Small intestine (tissue), 7 donors: Measurements from ENCODE around the gene RAB6A. TPM values are rescaled to one million over a fixed set of nuclear protein-coding genes. Genes with fewer than 3 reads are reported as not detected.
"Not testable (repeated sequence)": the region's sequence is repeated elsewhere in the genome, so short reads cannot be mapped to it uniquely, and the experiment has no call there.

Experiments
- DNase-seq, 2 donors: peaks; one replicate each; pipeline versions ENCODE4 v3.0.0 to v3.0.0-alpha.2; 2013
- FAIRE-seq: peaks from 2 replicates; lab custom pipeline; 2012; peaks lifted over from hg19 to GRCh38; lab: Jason Lieb, UNC
- H3K27ac ChIP-seq, 3 donors: one replicate each; pipeline ENCODE4 v1.5.1; 2013; ENCODE audit warnings: low read length in 2 of 3, mild to moderate bottlenecking in 2 of 3, control low read depth in 1 of 3, inconsistent platforms in 1 of 3, low read depth in 1 of 3, moderate library complexity in 1 of 3
- H3K27me3 ChIP-seq, 3 donors: one replicate each; pipeline ENCODE4 v1.6.1; 2013; ENCODE audit warnings: low read length in 3 of 3, inconsistent platforms in 1 of 3; ENCODE audit not compliant: control insufficient read depth in 3 of 3, insufficient read depth in 3 of 3
- H3K36me3 ChIP-seq, 3 donors: one replicate each; pipeline ENCODE4 v1.6.1; 2013; ENCODE audit warnings: low read length in 3 of 3, inconsistent platforms in 1 of 3, low read depth in 1 of 3, mild to moderate bottlenecking in 1 of 3, moderate library complexity in 1 of 3; ENCODE audit not compliant: control insufficient read depth in 3 of 3, insufficient read depth in 2 of 3
- H3K4me1 ChIP-seq, 3 donors: one replicate each; pipeline ENCODE4 v1.6.1; 2013; ENCODE audit warnings: low read length in 2 of 3, inconsistent platforms in 1 of 3, low read depth in 1 of 3, mild to moderate bottlenecking in 1 of 3, moderate library complexity in 1 of 3; ENCODE audit not compliant: control insufficient read depth in 3 of 3, insufficient read depth in 2 of 3
- H3K4me3 ChIP-seq, 3 donors: one replicate each; pipeline ENCODE4 v1.5.1; 2013; ENCODE audit warnings: low read length in 3 of 3, control low read depth in 1 of 3, inconsistent platforms in 1 of 3, low read depth in 1 of 3, mild to moderate bottlenecking in 1 of 3, moderate library complexity in 1 of 3
- H3K9me3 ChIP-seq, 2 donors: one replicate each; pipeline ENCODE4 v1.6.1; 2013; ENCODE audit warnings: low read depth in 1 of 2, low read length in 1 of 2; ENCODE audit not compliant: control insufficient read depth in 2 of 2, insufficient read depth in 1 of 2
- whole genome bisulfite sequencing, 3 donors: extraction: QIAGEN DNeasy Blood & Tissue Kit; methylation state at CpG; one replicate each; pipeline ENCODE4 v1.1.7; 2013; 5-methylcytosine and 5-hydroxymethylcytosine counted together
- polyA plus RNA-seq, 4 donors: library from polyadenylated mRNA; stranded (reverse) in 3 of 4; unstranded in 1 of 4; fragments of 200-250 nt in 3 of 4; fragments of 120-200 nt in 1 of 4; gene quantifications; one replicate each; pipeline versions ENCODE4 v1.2.1 to v1.2.3, GENCODE V29; 2013
- donor health status: healthy with polysubstance abuse.
- donor health status: control.
- donor health status: control.
- donor health status: Bipolar disorder and iron deficiency.
- donor health status: healthy.

RAB6A gene
- polyA plus RNA-seq, 4 donors: 71.8 to 127 (median 95.8) TPM

GRCh38 chr11:73783483-73784020 is 22.7 kb upstream of the RAB6A start:
- no peak for FAIRE-seq
- H3K27ac ChIP-seq: peak overlapping the region in 2 of 3 donors; percentile 77 to 83

GRCh38 chr11:73781303-73781702 is 20.4 kb upstream of the RAB6A start:
- FAIRE-seq: no peak
- Histone ChIP-seq H3K4me3 (no peak overlapping the region), H3K27me3 (no peaks in the 10 kb centered on the region), H3K36me3 (no peaks in the 10 kb centered on the region), H3K4me1 (peaks cover 0 to 17% (median 3%) of the 10 kb centered on the region in 3 donors), H3K27ac (no peak overlapping the region), H3K9me3 (no peaks in the 10 kb centered on the region)
- no peak for DNase-seq
- WGBS, 3 donors: 94 to 95% (median 94%) methylated on average over 6 of the region's 6 CpGs

More at GRCh38 chr11:73783483-73784020, 22.7 kb upstream of the RAB6A start:
- Histone ChIP-seq H3K9me3 (no peaks in the 10 kb centered on the region), H3K4me1 (peaks cover 0 to 19% (median 3%) of the 10 kb centered on the region in 3 donors), H3K36me3 (no peaks in the 10 kb centered on the region), H3K27me3 (no peaks in the 10 kb centered on the region), H3K4me3 (no peak overlapping the region)
- DNase-seq: peak; percentile 46 to 76
- WGBS, 3 donors: 71 to 84% (median 82%) methylated on average over 5 of the region's 5 CpGs

- FAIRE-seq (no peak), DNase-seq (peak; percentile 99)
- WGBS, 3 donors: 0 to 1% (median 0%) methylated on average over 28 to 30 of the region's 30 CpGs
- Histone ChIP-seq H3K27me3 (no peaks in the 10 kb centered on the region), H3K27ac (peak overlapping the region; percentile 92 to 100 (median 99)), H3K4me3 (peak overlapping the region; percentile 43 to 58 (median 56)), H3K4me1 (peaks cover 0 to 17% (median 3%) of the 10 kb centered on the region in 3 donors), H3K9me3 (no peaks in the 10 kb centered on the region), H3K36me3 (no peaks in the 10 kb centered on the region)
Measured at GRCh38 chr11:73779084-73779902, 18.4 kb upstream of the RAB6A start.

- H3K27ac ChIP-seq, H3K36me3 ChIP-seq, H3K9me3 ChIP-seq, FAIRE-seq, H3K4me1 ChIP-seq, H3K27me3 ChIP-seq, H3K4me3 ChIP-seq, DNase-seq: not testable (repeated sequence)
- 87 to 92% (median 89%) methylated on average over 7 of the region's 7 CpGs for WGBS, 3 donors
Measured at GRCh38 chr11:73770811-73771210, 9.9 kb upstream of the RAB6A start.

- Histone ChIP-seq H3K27me3 (peaks cover 0 to 4% (median 0%) of the 10 kb centered on the region in 3 donors), H3K36me3 (no peaks in the 10 kb centered on the region), H3K4me3 (no peak overlapping the region), H3K27ac (no peak overlapping the region), H3K4me1 (no peaks in the 10 kb centered on the region), H3K9me3 (no peaks in the 10 kb centered on the region)
- DNase-seq (no peak), FAIRE-seq (no peak)
- 59 to 86% (median 83%) methylated on average over 1 of the region's 1 CpG for WGBS, 3 donors
Measured at GRCh38 chr11:73766763-73767162, 5.9 kb upstream of the RAB6A start.

- H3K27ac ChIP-seq: no peak overlapping the region
- H3K27me3 ChIP-seq: peaks cover 0 to 4% (median 0%) of the 10 kb centered on the region in 3 donors
- no peaks in the 10 kb centered on the region for H3K36me3 ChIP-seq
- H3K4me1 ChIP-seq: peaks cover 0 to 3% (median under 1%) of the 10 kb centered on the region in 3 donors
- FAIRE-seq (no peak), DNase-seq (no peak)
- no peak overlapping the region for H3K4me3 ChIP-seq
- no peaks in the 10 kb centered on the region for H3K9me3 ChIP-seq
Measured at GRCh38 chr11:73762732-73763131, 1.9 kb upstream of the RAB6A start.

- no peaks in the 10 kb centered on the region for H3K9me3 ChIP-seq
- peak overlapping the region; percentile 57 to 99 (median 98) for H3K27ac ChIP-seq
- H3K4me3 ChIP-seq: peak overlapping the region; percentile 22 to 45 (median 33)
- peaks cover 0 to 7% (median 3%) of the 10 kb centered on the region in 3 donors for H3K4me1 ChIP-seq
- DNase-seq (no peak), FAIRE-seq (no peak)
- peaks cover 0 to 4% (median 0%) of the 10 kb centered on the region in 3 donors for H3K27me3 ChIP-seq
- H3K36me3 ChIP-seq: peaks cover 0 to 3% (median 0%) of the 10 kb centered on the region in 3 donors
- 42 to 52% (median 47%) methylated on average over 13 to 16 of the region's 16 CpGs for WGBS, 3 donors
Measured at GRCh38 chr11:73761403-73761945, 600 bp upstream of the RAB6A start.

GRCh38 chr11:73760135-73760678 is 667 bp downstream of the RAB6A start:
- Histone ChIP-seq H3K4me3 (peak overlapping the region; percentile 93 to 99 (median 98)), H3K27ac (peak overlapping the region; percentile 95 to 99 (median 98)), H3K9me3 (no peaks in the 10 kb centered on the region), H3K27me3 (peaks cover 0 to under 1% (median 0%) of the 10 kb centered on the region in 3 donors), H3K4me1 (peaks cover 0 to 7% (median 3%) of the 10 kb centered on the region in 3 donors), H3K36me3 (peaks cover 0 to 6% (median 0%) of the 10 kb centered on the region in 3 donors)
- DNase-seq: peak; percentile 32 to 72
- FAIRE-seq: no peak
- 0 to 1% (median 1%) methylated on average over 40 to 44 of the region's 44 CpGs for WGBS, 3 donors
